ENCODE data around the gene RGPD8. TPM values are rescaled to one million over a fixed set of nuclear protein-coding genes. Genes with fewer than 3 reads are reported as not detected.
"Not testable (repeated sequence)": the region's sequence is repeated elsewhere in the genome, so short reads cannot be mapped to it uniquely, and the experiment has no call there.

RGPD8 gene
- total and polyA plus RNA-seq, 2 donors (not counting 1 experiment from before 2014, with no cell fraction given) = 1.5 to 28.1 TPM

GRCh38 chr2:112451317-112451716, 17.9 kb upstream of the RGPD8 start:
- Mint-ChIP-seq H3K4me1 (no peaks in the 10 kb centered on the region), H3K4me3 (no peak overlapping the region), H3K9me3 (ENCODE audit: insufficient read depth) (no peaks in the 10 kb centered on the region), H3K27me3 (peaks cover 7% of the 10 kb centered on the region), H3K27ac (no peak overlapping the region)
- peaks cover 0 to 1% (median 0%) of the 10 kb centered on the region in 3 donors for H3K9me3 ChIP-seq (ENCODE audit: control extremely low read depth in 1 of 3, control insufficient read depth in 2 of 3, insufficient read depth in 1 of 3, low read length in 2 of 3)
- CTCF ChIA-PET = interaction anchor here (1.2 kb wide), 1 partner anchor 30 kb away, joined by 6 read pairs; no protein-coding TSS in a partner anchor
- H4K20me1 ChIP-seq (ENCODE audit: control insufficient read depth, insufficient read depth, low read length, poor library complexity, severe bottlenecking) = no peaks in the 10 kb centered on the region
- no peak overlapping the region for H3K27ac ChIP-seq (ENCODE audit: low read length in 2 of 2)
- DNase-seq (no peak), ATAC-seq (ENCODE audit: low read depth) (no peak)
- no peaks in the 10 kb centered on the region for H3K4me1 ChIP-seq (ENCODE audit: control insufficient read depth in 2 of 2, insufficient read depth in 2 of 2, low read length in 2 of 2)
- H3K9ac ChIP-seq (ENCODE audit: low read length) = no peak overlapping the region
- WGBS (ENCODE audit: insufficient coverage) = no CpG with 5 or more reads among the region's 1 CpG
- TF ChIP-seq CTCF (IDR thresholded peaks at IDR 0.05) (no peak), EZH2 (IDR thresholded peaks at IDR 0.05; ENCODE audit: borderline replicate concordance, insufficient read depth, low read depth, low read length, poor library complexity, severe bottlenecking) (no peak)
- no peak overlapping the region for H3K4me2 ChIP-seq (replicated peaks; ENCODE audit: low read depth, low read length, poor library complexity, severe bottlenecking)
- no peaks in the 10 kb centered on the region for H3K36me3 ChIP-seq (replicated peaks in 1 of 2; ENCODE audit: control extremely low read depth in 1 of 2, control insufficient read depth in 1 of 2, extremely low read depth in 1 of 2, insufficient read depth in 2 of 2, low read length in 1 of 2)
- POLR2A ChIA-PET = no interaction called here
- intact Hi-C loops (cut with micrococcal nuclease) = no loop called here
- H2AFZ ChIP-seq (ENCODE audit: insufficient read depth, low read depth, low read length, poor library complexity, severe bottlenecking) = no peak overlapping the region
- H3K4me3 ChIP-seq (ENCODE audit: control extremely low read depth in 1 of 5, extremely low read depth in 1 of 5, insufficient read depth in 1 of 5, low read depth in 2 of 5, low read length in 4 of 5) = no peak overlapping the region
- no peaks in the 10 kb centered on the region for H3K79me2 ChIP-seq (ENCODE audit: control insufficient read depth, insufficient read depth, low read length)
- H3K27me3 ChIP-seq (replicated peaks in 1 of 4; ENCODE audit: control extremely low read depth in 1 of 4, control insufficient read depth in 3 of 4, insufficient read depth in 4 of 4, low read length in 3 of 4) = no peaks in the 10 kb centered on the region

GRCh38 chr2:112449854-112450253, 16.4 kb upstream of the RGPD8 start:
- Mint-ChIP-seq H3K4me1 (no peaks in the 10 kb centered on the region), H3K4me3 (no peak overlapping the region), H3K27ac (no peak overlapping the region), H3K9me3 (ENCODE audit: insufficient read depth) (no peaks in the 10 kb centered on the region), H3K27me3 (peaks cover 4% of the 10 kb centered on the region)
- DNase-seq (no peak), ATAC-seq (ENCODE audit: low read depth) (no peak)
- Histone ChIP-seq H3K9me3 (ENCODE audit: control extremely low read depth in 1 of 3, control insufficient read depth in 2 of 3, insufficient read depth in 1 of 3, low read length in 2 of 3) (peaks cover 0 to 1% (median 0%) of the 10 kb centered on the region in 3 donors), H3K4me3 (ENCODE audit: control extremely low read depth in 1 of 5, extremely low read depth in 1 of 5, insufficient read depth in 1 of 5, low read depth in 2 of 5, low read length in 4 of 5) (no peak overlapping the region), H3K27ac (ENCODE audit: low read length in 2 of 2) (no peak overlapping the region), H3K36me3 (replicated peaks in 1 of 2; ENCODE audit: control extremely low read depth in 1 of 2, control insufficient read depth in 1 of 2, extremely low read depth in 1 of 2, insufficient read depth in 2 of 2, low read length in 1 of 2) (no peaks in the 10 kb centered on the region), H3K9ac (ENCODE audit: low read length) (no peak overlapping the region), H2AFZ (ENCODE audit: insufficient read depth, low read depth, low read length, poor library complexity, severe bottlenecking) (no peak overlapping the region), H3K27me3 (replicated peaks in 1 of 4; ENCODE audit: control extremely low read depth in 1 of 4, control insufficient read depth in 3 of 4, insufficient read depth in 4 of 4, low read length in 3 of 4) (no peaks in the 10 kb centered on the region), H3K79me2 (ENCODE audit: control insufficient read depth, insufficient read depth, low read length) (no peaks in the 10 kb centered on the region), H3K4me2 (replicated peaks; ENCODE audit: low read depth, low read length, poor library complexity, severe bottlenecking) (no peak overlapping the region), H4K20me1 (ENCODE audit: control insufficient read depth, insufficient read depth, low read length, poor library complexity, severe bottlenecking) (no peaks in the 10 kb centered on the region), H3K4me1 (ENCODE audit: control insufficient read depth in 2 of 2, insufficient read depth in 2 of 2, low read length in 2 of 2) (no peaks in the 10 kb centered on the region)
- POLR2A ChIA-PET = no interaction called here
- CTCF ChIA-PET = interaction anchor here (1.0 kb wide), 1 partner anchor 10 kb away, joined by 3 read pairs; no protein-coding TSS in a partner anchor
- 77% methylated on average over 3 of the region's 4 CpGs for whole genome bisulfite sequencing (ENCODE audit: insufficient coverage)
- TF ChIP-seq EZH2 (IDR thresholded peaks at IDR 0.05; ENCODE audit: borderline replicate concordance, insufficient read depth, low read depth, low read length, poor library complexity, severe bottlenecking) (no peak), CTCF (IDR thresholded peaks at IDR 0.05) (no peak)
- intact Hi-C loops (cut with micrococcal nuclease) = no loop called here

GRCh38 chr2:112444256-112444655, 10.8 kb upstream of the RGPD8 start:
- H3K27ac ChIP-seq (ENCODE audit: low read length in 2 of 2); intact Hi-C loops (cut with micrococcal nuclease); H3K9me3 ChIP-seq (ENCODE audit: control extremely low read depth in 1 of 3, control insufficient read depth in 2 of 3, insufficient read depth in 1 of 3, low read length in 2 of 3); H2AFZ ChIP-seq (ENCODE audit: insufficient read depth, low read depth, low read length, poor library complexity, severe bottlenecking); H3K9me3 Mint-ChIP-seq (ENCODE audit: insufficient read depth); POLR2A ChIA-PET; DNase-seq; H3K4me3 ChIP-seq (ENCODE audit: control extremely low read depth in 1 of 5, extremely low read depth in 1 of 5, insufficient read depth in 1 of 5, low read depth in 2 of 5, low read length in 4 of 5); H3K4me2 ChIP-seq (replicated peaks; ENCODE audit: low read depth, low read length, poor library complexity, severe bottlenecking); H3K27ac Mint-ChIP-seq; H3K79me2 ChIP-seq (ENCODE audit: control insufficient read depth, insufficient read depth, low read length); H3K36me3 ChIP-seq (replicated peaks in 1 of 2; ENCODE audit: control extremely low read depth in 1 of 2, control insufficient read depth in 1 of 2, extremely low read depth in 1 of 2, insufficient read depth in 2 of 2, low read length in 1 of 2); H4K20me1 ChIP-seq (ENCODE audit: control insufficient read depth, insufficient read depth, low read length, poor library complexity, severe bottlenecking); CTCF ChIA-PET; H3K4me3 Mint-ChIP-seq; H3K4me1 Mint-ChIP-seq; H3K27me3 ChIP-seq (replicated peaks in 1 of 4; ENCODE audit: control extremely low read depth in 1 of 4, control insufficient read depth in 3 of 4, insufficient read depth in 4 of 4, low read length in 3 of 4); H3K9ac ChIP-seq (ENCODE audit: low read length); ATAC-seq (ENCODE audit: low read depth); H3K4me1 ChIP-seq (ENCODE audit: control insufficient read depth in 2 of 2, insufficient read depth in 2 of 2, low read length in 2 of 2): not testable (repeated sequence)
- WGBS (ENCODE audit: insufficient coverage) = no CpG with 5 or more reads among the region's 1 CpG
- H3K27me3 Mint-ChIP-seq = peaks cover 14% of the 10 kb centered on the region
